H1 (cell line): ENCODE results near the gene CLEC4F. TPM values are rescaled to one million over a fixed set of nuclear protein-coding genes. Genes with fewer than 3 reads are reported as not detected.

ENCODE experiments used
- CTCF ChIA-PET: fragments of 300-600 bp; sonication (Branson Sonifier 250); formaldehyde crosslinking; loops from one replicate; lab custom pipeline; 2021; ENCODE audit not compliant: partially characterized antibody; lab: Charles Lee
- POLR2A ChIA-PET: fragments of 300-600 bp; sonication (Branson Sonifier 250); formaldehyde crosslinking; loops from one replicate; lab custom pipeline; 2021; ENCODE audit warnings: inconsistent platforms; ENCODE audit not compliant: partially characterized antibody; lab: Charles Lee
- DNase-seq, 2 experiments: peaks; one replicate each; pipeline versions ENCODE4 v3.0.0 to v3.0.0-alpha.2; 2010 to 2022; ENCODE audit warnings: low spot score in 2 of 2, low read depth in 1 of 2, mixed read lengths in 1 of 2
- FAIRE-seq: peaks from 2 replicates; lab custom pipeline; 2011; peaks lifted over from hg19 to GRCh38; lab: Jason Lieb, UNC
- H2AFZ ChIP-seq: 2 replicates; pipeline ENCODE4 v1.8.1; 2012; ENCODE audit warnings: low read length, inconsistent platforms
- H2AK5ac ChIP-seq: 2 replicates; pipeline ENCODE4 v1.6.1; 2013; ENCODE audit warnings: low read depth, low read length
- H2BK120ac ChIP-seq: replicated peaks from 2 replicates; pipeline ENCODE3; 2013; ENCODE audit warnings: low read depth, low read length, inconsistent platforms
- H2BK12ac ChIP-seq: 2 replicates; pipeline ENCODE4 v1.6.1; 2013; ENCODE audit warnings: low read depth, low read length
- H2BK15ac ChIP-seq: 2 replicates; pipeline ENCODE4 v1.6.1; 2013; ENCODE audit warnings: low read length
- H2BK20ac ChIP-seq: 2 replicates; pipeline ENCODE4 v1.6.1; 2013; ENCODE audit warnings: low read length
- H2BK5ac ChIP-seq: 2 replicates; pipeline ENCODE4 v1.6.1; 2013; ENCODE audit warnings: low read depth, low read length
- H3K14ac ChIP-seq: 2 replicates; pipeline ENCODE4 v1.6.1; 2013; ENCODE audit warnings: inconsistent platforms; ENCODE audit not compliant: insufficient read length
- H3K18ac ChIP-seq: 2 replicates; pipeline ENCODE4 v1.6.1; 2013; ENCODE audit warnings: low read length; ENCODE audit errors: extremely low read depth
- H3K23ac ChIP-seq: 2 replicates; pipeline ENCODE4 v1.6.1; 2013; ENCODE audit warnings: inconsistent platforms; ENCODE audit not compliant: insufficient read length
- H3K23me2 ChIP-seq: 2 replicates; pipeline ENCODE4 v1.6.1; 2013; ENCODE audit warnings: low read depth, low read length
- H3K27ac ChIP-seq: 2 replicates; pipeline ENCODE4 v1.6.1; 2011; ENCODE audit warnings: low read depth, low read length, inconsistent platforms
- H3K27me3 ChIP-seq, 4 experiments: replicated peaks in 1 of 4; 1 replicate in 1 of 4; 2 replicates in 3 of 4; pipeline versions ENCODE4 v1.6.1 to v1.8.1; 2011 to 2013; ENCODE audit warnings: low read length in 3 of 4, mild to moderate bottlenecking in 3 of 4, inconsistent platforms in 2 of 4, mixed read lengths in 2 of 4, moderate library complexity in 1 of 4; ENCODE audit not compliant: control insufficient read depth in 3 of 4, insufficient read depth in 3 of 4; ENCODE audit errors: extremely low read depth in 1 of 4
- H3K36me3 ChIP-seq, 4 experiments: 2 replicates each; pipeline versions ENCODE4 v1.6.1 to v1.8.1; 2011 to 2013; ENCODE audit warnings: mild to moderate bottlenecking in 4 of 4, low read length in 3 of 4, moderate library complexity in 2 of 4, control low read depth in 1 of 4, inconsistent platforms in 1 of 4; ENCODE audit not compliant: insufficient read depth in 4 of 4, control insufficient read depth in 2 of 4
- H3K4ac ChIP-seq: replicated peaks from 2 replicates; pipeline ENCODE3; 2013; ENCODE audit warnings: low read length, low read depth, mixed read lengths, inconsistent platforms; ENCODE audit not compliant: insufficient read length
- H3K4me1 ChIP-seq, 4 experiments: replicated peaks in 1 of 4; 1 replicate in 1 of 4; 2 replicates in 3 of 4; pipeline versions ENCODE4 v1.6.1 to v1.8.1; 2011 to 2013; ENCODE audit warnings: low read length in 3 of 4, inconsistent platforms in 2 of 4, mixed read lengths in 1 of 4; ENCODE audit not compliant: insufficient read depth in 4 of 4, control insufficient read depth in 3 of 4
- H3K4me2 ChIP-seq, 2 experiments: 2 replicates each; pipeline versions ENCODE4 v1.6.1 to v1.8.1; 2011 to 2013; ENCODE audit warnings: low read depth in 2 of 2, low read length in 2 of 2, control low read depth in 1 of 2, inconsistent platforms in 1 of 2, mild to moderate bottlenecking in 1 of 2; ENCODE audit not compliant: insufficient read depth in 1 of 2
- H3K4me3 ChIP-seq, 4 experiments: fragments of 200-600, 300-600 bp in 1 of 4; sonication (generic), shearing (Covaris generic), sonication (Bioruptor Twin) in 1 of 4; 2 replicates each; pipeline versions ENCODE4 v1.5.1 to v1.8.1; 2011 to 2016; ENCODE audit warnings: low read length in 4 of 4, low read depth in 3 of 4, control low read depth in 2 of 4, inconsistent platforms in 2 of 4, mild to moderate bottlenecking in 2 of 4, mixed read lengths in 1 of 4, moderate library complexity in 1 of 4; ENCODE audit not compliant: insufficient read depth in 2 of 4; ENCODE audit errors: extremely low read depth in 1 of 4
- H3K56ac ChIP-seq: replicated peaks from 2 replicates; pipeline ENCODE3; 2013; ENCODE audit warnings: low read depth, mild to moderate bottlenecking, mixed read lengths, low read length, inconsistent platforms; ENCODE audit not compliant: insufficient read length
- H3K79me1 ChIP-seq: 2 replicates; pipeline ENCODE4 v1.6.1; 2013; ENCODE audit warnings: low read depth, low read length, control low read depth
- H3K79me2 ChIP-seq, 2 experiments: 2 replicates each; pipeline versions ENCODE4 v1.6.1 to v1.8.1; 2012 to 2013; ENCODE audit warnings: low read length in 2 of 2, mild to moderate bottlenecking in 2 of 2, inconsistent platforms in 1 of 2; ENCODE audit not compliant: insufficient read depth in 2 of 2, control insufficient read depth in 1 of 2
- H3K9ac ChIP-seq, 4 experiments: replicated peaks in 1 of 4; 1 replicate in 1 of 4; 2 replicates in 3 of 4; pipeline versions ENCODE4 v1.6.1 to v1.8.1; 2011 to 2013; ENCODE audit warnings: low read depth in 3 of 4, low read length in 3 of 4, control low read depth in 2 of 4, mild to moderate bottlenecking in 2 of 4, moderate library complexity in 2 of 4, inconsistent platforms in 1 of 4; ENCODE audit errors: extremely low read depth in 1 of 4
- H3K9me3 ChIP-seq, 2 experiments: 2 replicates each; pipeline versions ENCODE4 v1.6.1 to v1.8.1; 2012 to 2013; ENCODE audit warnings: mild to moderate bottlenecking in 2 of 2, moderate library complexity in 2 of 2, control low read depth in 1 of 2, inconsistent platforms in 1 of 2, low read depth in 1 of 2, low read length in 1 of 2, mixed read lengths in 1 of 2; ENCODE audit not compliant: insufficient read depth in 2 of 2
- H4K20me1 ChIP-seq, 2 experiments: replicated peaks in 1 of 2; 2 replicates each; pipeline versions ENCODE3 to v1.8.1; 2011 to 2013; ENCODE audit warnings: inconsistent platforms in 2 of 2, low read length in 2 of 2, mild to moderate bottlenecking in 1 of 2; ENCODE audit not compliant: insufficient read depth in 2 of 2, control insufficient read depth in 1 of 2
- H4K5ac ChIP-seq: 2 replicates; pipeline ENCODE4 v1.6.1; 2013; ENCODE audit warnings: low read length, low read depth, mixed read lengths, inconsistent platforms; ENCODE audit not compliant: insufficient read length
- H4K8ac ChIP-seq: 2 replicates; pipeline ENCODE4 v1.8.0; 2013; ENCODE audit warnings: mild to moderate bottlenecking, moderate library complexity, low read length, inconsistent platforms; ENCODE audit not compliant: insufficient read depth; ENCODE audit errors: extremely low read depth
- H4K91ac ChIP-seq: replicated peaks from 2 replicates; pipeline ENCODE3; 2013; ENCODE audit warnings: low read length, mixed read lengths, inconsistent platforms; ENCODE audit not compliant: insufficient read length
- BCL11A ChIP-seq, 2 experiments: IDR thresholded peaks; one replicate each; pipeline ENCODE4 v1.6.1; 2011; ENCODE audit warnings: low read depth in 2 of 2, low read length in 2 of 2, mild to moderate bottlenecking in 2 of 2
- CBX5 ChIP-seq: fragments of 300-800, 300-1000 bp; sonication (generic); IDR thresholded peaks from 2 replicates; pipeline ENCODE4 v1.7.1; 2016; ENCODE audit warnings: antibody characterized with exemption, low read length, low read depth
- CTCF ChIP-seq, 3 experiments: IDR thresholded peaks; 1 replicate in 2 of 3; 2 replicates in 1 of 3; pipeline versions ENCODE4 v1.5.1 to v1.6.1; 2011; ENCODE audit warnings: low read length in 3 of 3, mild to moderate bottlenecking in 3 of 3, inconsistent platforms in 2 of 3, low read depth in 1 of 3, moderate library complexity in 1 of 3; ENCODE audit not compliant: insufficient read depth in 1 of 3; ENCODE audit errors: control extremely low read depth in 1 of 3
- KDM1A ChIP-seq: fragments of 200-600, 300-600 bp; sonication (generic); IDR thresholded peaks from 2 replicates; pipeline ENCODE4 v1.7.1; 2016; ENCODE audit warnings: mild to moderate bottlenecking, low read length, borderline replicate concordance
- MAFK ChIP-seq: IDR thresholded peaks from 2 replicates; pipeline ENCODE4 v1.6.1; 2012; ENCODE audit warnings: low read depth, mild to moderate bottlenecking, improper control_type of control experiment, low read length
- NRF1 ChIP-seq: IDR thresholded peaks from 2 replicates; pipeline ENCODE4 v1.6.1; 2011; ENCODE audit warnings: mild to moderate bottlenecking, low read depth, low read length, improper control_type of control experiment
- POLR2A ChIP-seq, 2 experiments: IDR thresholded peaks; 1 replicate in 1 of 2; 2 replicates in 1 of 2; pipeline ENCODE4 v1.6.1; 2011; ENCODE audit warnings: low read depth in 2 of 2, low read length in 2 of 2, mild to moderate bottlenecking in 2 of 2; ENCODE audit errors: control extremely low read depth in 1 of 2
- SAP30 ChIP-seq: fragments of 300-600 bp; sonication (generic); IDR thresholded peaks from 2 replicates; pipeline ENCODE4 v1.7.1; 2012; ENCODE audit warnings: low read length, moderate library complexity, mild to moderate bottlenecking, inconsistent platforms; ENCODE audit not compliant: insufficient read depth, insufficient replicate concordance
- SUZ12 ChIP-seq: fragments of 200-600 bp; sonication (generic); IDR thresholded peaks from 2 replicates; pipeline ENCODE4 v1.6.1; 2012; ENCODE audit warnings: mild to moderate bottlenecking, inconsistent platforms, low read length, moderate library complexity, mixed read lengths
- ZNF274 ChIP-seq: IDR thresholded peaks from 2 replicates; pipeline ENCODE4 v1.7.0; 2012; ENCODE audit warnings: low read length, borderline replicate concordance; ENCODE audit errors: extremely low read depth
- WGBS, 2 experiments: shearing (Covaris generic) in 1 of 2; methylation state at CpG; one replicate each; pipeline versions ENCODE4 v1.1.6 to v1.1.7; 2013 to 2015; ENCODE audit warnings: low lambda C conversion rate in 2 of 2, mixed read lengths in 2 of 2, inconsistent platforms in 1 of 2, low coverage in 1 of 2, missing lambda C conversion rate in 1 of 2; ENCODE audit not compliant: insufficient replicate concordance in 2 of 2, insufficient coverage in 1 of 2, insufficient read length in 1 of 2; ENCODE audit errors: extremely low coverage in 1 of 2, missing lambda C conversion rate in 1 of 2; 5-methylcytosine and 5-hydroxymethylcytosine counted together
- polyA plus RNA-seq, 7 experiments: library from polyadenylated mRNA; depleted of rRNA in 3 of 7; stranded (reverse) in 5 of 7; unstranded in 2 of 7; fragments of >200 nt in 5 of 7; fragments of 200-250 nt in 2 of 7; gene quantifications; 1 replicate in 5 of 7; 2 replicates in 1 of 7; 4 replicates in 1 of 7; pipeline versions ENCODE4 v1.2.1 to v1.2.3, GENCODE V29; 2011 to 2013; ENCODE audit warnings: missing spikeins in 2 of 7, mixed read lengths in 2 of 7
- total RNA-seq: library from RNA; stranded (reverse); fragmentation: NEBNext Ultra II Directional; extraction: Animal tissue kit (Norgen Biotek cat#: 25700); gene quantifications from 2 replicates; pipeline ENCODE4 v1.2.1, GENCODE V29; 2021
- TF ChIP-seq, protein P1 (sequence below): IDR thresholded peaks from 2 replicates; pipeline ENCODE4 v1.6.1; 2012; ENCODE audit warnings: inconsistent platforms

The CLEC4F gene
- total and polyA plus RNA-seq, 2 of the 8 experiments (the other 6 are each of a cell fraction or from before 2014, with no cell fraction given), result not detected

- H3K79me1 ChIP-seq, result peaks cover 14% of the 10 kb centered on the region
- 0 out of 2 replicates have a peak, but pooled peaks cover 2% of the 10 kb centered on the region for H3K23me2 ChIP-seq
- H2BK5ac ChIP-seq, result no peak overlapping the region
- 73% methylated on average over 1 of the region's 1 CpG; no CpG with 5 or more reads in 1 of the 2 experiments for WGBS, 2 experiments
- H2AK5ac ChIP-seq, result no peak overlapping the region
- no peak overlapping the region for H3K23ac ChIP-seq
- no peak overlapping the region for H4K91ac ChIP-seq
- H4K8ac ChIP-seq, result no peak overlapping the region
- H3K14ac ChIP-seq, result no peak overlapping the region
- H2BK20ac ChIP-seq, result no peak overlapping the region
- FAIRE-seq, result no peak
- ChIA-PET POLR2A (interaction anchor here (0.6 to 2.3 kb wide), 10 partner anchors 9 to 670 kb away, joined by 3 to 15 read pairs (median 3); partner anchors contain the start of gene ADD2), CTCF (interaction anchor here (0.8 to 1.8 kb wide), 9 partner anchors 9 to 115 kb away, joined by 3 to 17 read pairs (median 4); partner anchors contain the start of gene ADD2)
- H3K79me2 ChIP-seq, result peaks cover 25 to 97% of the 10 kb centered on the region in 2 experiments
- H3K9ac ChIP-seq, result no peak overlapping the region
- no peak overlapping the region for H3K4ac ChIP-seq
- no peak overlapping the region for H2BK12ac ChIP-seq
- no peak overlapping the region for H3K4me2 ChIP-seq
- no peak overlapping the region for H2BK15ac ChIP-seq
- H2AFZ ChIP-seq, result no peak overlapping the region
- H3K56ac ChIP-seq, result no peak overlapping the region
- H3K4me1 ChIP-seq, result peaks cover 0 to 12% (median 5%) of the 10 kb centered on the region in 4 experiments; a peak in 6 of 7 replicates
- no peak for DNase-seq
- no peak overlapping the region for H4K5ac ChIP-seq
- no peaks in the 10 kb centered on the region for H3K27me3 ChIP-seq
- H3K18ac ChIP-seq, result no peak overlapping the region
- H4K20me1 ChIP-seq, result peaks cover 18 to 22% of the 10 kb centered on the region in 2 experiments
- no peaks in the 10 kb centered on the region for H3K36me3 ChIP-seq
- H3K27ac ChIP-seq, result no peak overlapping the region
- H2BK120ac ChIP-seq, result no peak overlapping the region
- H3K4me3 ChIP-seq, result no peak overlapping the region
- H3K9me3 ChIP-seq, result no peaks in the 10 kb centered on the region
- TF ChIP-seq POLR2A (IDR thresholded peaks at IDR 0.05; ENCODE audit: control extremely low read depth in 1 of 2, low read depth in 2 of 2, low read length in 2 of 2), result no peak
- no peak for TF ChIP-seq BCL11A (IDR thresholded peaks at IDR 0.05; ENCODE audit: low read depth in 2 of 2, low read length in 2 of 2)
- no peak for TF ChIP-seq NRF1
- TF ChIP-seq CBX5, result no peak
- TF ChIP-seq, protein P1, sequence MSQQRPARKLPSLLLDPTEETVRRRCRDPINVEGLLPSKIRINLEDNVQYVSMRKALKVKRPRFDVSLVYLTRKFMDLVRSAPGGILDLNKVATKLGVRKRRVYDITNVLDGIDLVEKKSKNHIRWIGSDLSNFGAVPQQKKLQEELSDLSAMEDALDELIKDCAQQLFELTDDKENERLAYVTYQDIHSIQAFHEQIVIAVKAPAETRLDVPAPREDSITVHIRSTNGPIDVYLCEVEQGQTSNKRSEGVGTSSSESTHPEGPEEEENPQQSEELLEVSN, result no peak
- TF ChIP-seq ZNF274, result no peak
- TF ChIP-seq MAFK, result no peak
- no peak for TF ChIP-seq SAP30
- no peak for TF ChIP-seq SUZ12
- no peak for TF ChIP-seq KDM1A
- TF ChIP-seq CTCF (IDR thresholded peaks at IDR 0.05; ENCODE audit: control extremely low read depth in 1 of 3, insufficient read depth in 1 of 3, low read depth in 1 of 3, low read length in 3 of 3), result no peak
These were observed 61.0 kb downstream of the CLEC4F start for GRCh38 chr2:70759446-70759845.
